CD14-positive monocyte (primary cell): ENCODE results near the gene ZBTB7A. TPM values are rescaled to one million over a fixed set of nuclear protein-coding genes. Genes with fewer than 3 reads are reported as not detected.

ENCODE experiments used
- DNase-seq, 3 donors: peaks; one replicate each; pipeline ENCODE4 v3.0.0-alpha.2; 2011 to 2022
- H2AFZ ChIP-seq: 2 replicates; pipeline ENCODE4 v1.6.0; 2012; ENCODE audit warnings: mild to moderate bottlenecking, low read depth, low read length, inconsistent platforms; ENCODE audit not compliant: insufficient read depth, poor library complexity, severe bottlenecking
- H3K27ac ChIP-seq, 2 donors: 1 replicate in 1 of 2; 2 replicates in 1 of 2; pipeline ENCODE4 v1.5.1; 2012 to 2013; ENCODE audit warnings: low read length in 2 of 2, control low read depth in 1 of 2, inconsistent platforms in 1 of 2, low read depth in 1 of 2, mild to moderate bottlenecking in 1 of 2
- H3K27me3 ChIP-seq, 2 donors: one replicate each; pipeline versions ENCODE4 v1.6.0 to v1.6.1; 2011 to 2013; ENCODE audit warnings: low read length in 2 of 2; ENCODE audit not compliant: control insufficient read depth in 2 of 2, insufficient read depth in 2 of 2
- H3K36me3 ChIP-seq, 2 donors: replicated peaks in 1 of 2; 1 replicate in 1 of 2; 2 replicates in 1 of 2; pipeline versions ENCODE4 v1.5.1 to v1.6.1; 2012 to 2013; ENCODE audit warnings: low read length in 2 of 2, control low read depth in 1 of 2, inconsistent platforms in 1 of 2, mild to moderate bottlenecking in 1 of 2; ENCODE audit not compliant: insufficient read depth in 2 of 2, control insufficient read depth in 1 of 2
- H3K4me1 ChIP-seq, 2 donors: 1 replicate in 1 of 2; 2 replicates in 1 of 2; pipeline versions ENCODE4 v1.5.1 to v1.6.1; 2012 to 2013; ENCODE audit warnings: low read length in 2 of 2, control low read depth in 1 of 2, inconsistent platforms in 1 of 2, mild to moderate bottlenecking in 1 of 2, moderate library complexity in 1 of 2; ENCODE audit not compliant: insufficient read depth in 2 of 2, control insufficient read depth in 1 of 2
- H3K4me2 ChIP-seq: replicated peaks from 2 replicates; pipeline ENCODE3; 2012; ENCODE audit warnings: low read length, moderate library complexity, mild to moderate bottlenecking; ENCODE audit not compliant: poor library complexity, severe bottlenecking; ENCODE audit errors: extremely low read depth
- H3K4me3 ChIP-seq, 3 experiments: fragments of 200-600 bp in 1 of 3; sonication (generic) in 1 of 3; replicated peaks in 1 of 3; 1 replicate in 2 of 3; 2 replicates in 1 of 3; pipeline ENCODE4 v1.5.1; 2011 to 2013; ENCODE audit warnings: low read length in 3 of 3, mild to moderate bottlenecking in 3 of 3, control low read depth in 2 of 3, low read depth in 2 of 3, inconsistent platforms in 1 of 3, moderate library complexity in 1 of 3
- H3K79me2 ChIP-seq: 2 replicates; pipeline ENCODE4 v1.6.0; 2012; ENCODE audit warnings: mild to moderate bottlenecking, control low read depth, inconsistent platforms, low read length, moderate library complexity; ENCODE audit not compliant: insufficient read depth
- H3K9ac ChIP-seq: 2 replicates; pipeline ENCODE4 v1.6.0; 2017; ENCODE audit warnings: low read length, mild to moderate bottlenecking; ENCODE audit not compliant: insufficient read depth, poor library complexity, severe bottlenecking
- H3K9me3 ChIP-seq, 2 donors: replicated peaks in 1 of 2; 1 replicate in 1 of 2; 2 replicates in 1 of 2; pipeline versions ENCODE4 v1.5.1 to v1.6.1; 2012 to 2013; ENCODE audit warnings: low read length in 2 of 2, control low read depth in 1 of 2; ENCODE audit not compliant: control insufficient read depth in 1 of 2, insufficient read depth in 1 of 2
- H4K20me1 ChIP-seq: 2 replicates; pipeline ENCODE4 v1.6.0; 2012; ENCODE audit warnings: mild to moderate bottlenecking, low read length, control low read depth, moderate library complexity; ENCODE audit not compliant: insufficient read depth
- H3K27ac Mint-ChIP-seq, 7 donors: one replicate each; pipeline ENCODE4 v1.8.0; 2020; ENCODE audit warnings: mild to moderate bottlenecking in 7 of 7, mixed read lengths in 7 of 7, moderate library complexity in 6 of 7, inconsistent platforms in 2 of 7
- H3K27me3 Mint-ChIP-seq, 3 donors: one replicate each; pipeline ENCODE4 v1.8.0; 2021 to 2022; ENCODE audit warnings: low read depth in 3 of 3, mild to moderate bottlenecking in 3 of 3, mixed read lengths in 3 of 3, moderate library complexity in 3 of 3, inconsistent platforms in 1 of 3
- H3K36me3 Mint-ChIP-seq, 2 donors: one replicate each; pipeline ENCODE4 v1.8.0; 2020; ENCODE audit warnings: mixed read lengths in 2 of 2, inconsistent platforms in 1 of 2, mild to moderate bottlenecking in 1 of 2
- H3K4me1 Mint-ChIP-seq: one replicate; pipeline ENCODE4 v1.8.0; 2020; ENCODE audit warnings: mild to moderate bottlenecking, mixed read lengths
- H3K4me3 Mint-ChIP-seq, 2 donors: one replicate each; pipeline ENCODE4 v1.8.0; 2020; ENCODE audit warnings: mild to moderate bottlenecking in 2 of 2, mixed read lengths in 2 of 2, moderate library complexity in 1 of 2
- H3K9me3 Mint-ChIP-seq, 7 donors: one replicate each; pipeline ENCODE4 v1.8.0; 2020 to 2022; ENCODE audit warnings: mixed read lengths in 7 of 7, mild to moderate bottlenecking in 6 of 7, moderate library complexity in 6 of 7, inconsistent platforms in 2 of 7
- WGBS: methylation state at CpG from one replicate; pipeline ENCODE4 v1.1.5; 2013; ENCODE audit warnings: missing lambda C conversion rate; ENCODE audit not compliant: insufficient coverage; 5-methylcytosine and 5-hydroxymethylcytosine counted together
- intact Hi-C, 2 donors: fragments of 100-400 bp; cut with micrococcal nuclease; formaldehyde crosslinking; loops; one replicate each; pipeline versions ENCODE4 v1.15.0 to v1.15.1; 2023
- polyA minus RNA-seq: library from RNA; depleted of rRNA, polyadenylated mRNA; stranded (reverse); fragments of >200 nt; gene quantifications from 2 replicates; pipeline ENCODE4 v1.2.3, GENCODE V29; 2012
- polyA plus RNA-seq, 3 donors: library from polyadenylated mRNA; depleted of rRNA in 1 of 3; unstranded in 2 of 3; stranded (reverse) in 1 of 3; fragments of 300-500 nt in 2 of 3; fragments of >200 nt in 1 of 3; fragmentation: Illumina TruSeq in 2 of 3; gene quantifications; 1 replicate in 2 of 3; 2 replicates in 1 of 3; pipeline ENCODE4 v1.2.3, GENCODE V29; 2012 to 2021
- total RNA-seq, 12 experiments: library from RNA in 1 of 12; stranded (reverse) in 1 of 12; fragments of 120-200 nt in 1 of 12; gene quantifications; one replicate each; pipeline ENCODE4 v1.2.4 and lab custom pipeline; 2013 to 2026; ENCODE audit warnings: mixed read lengths in 6 of 12, inconsistent platforms in 1 of 12
- TF ChIP-seq, protein P1 (sequence below): fragments of 200-600 bp; IDR thresholded peaks from one replicate; pipeline ENCODE4 v1.8.0; 2022; ENCODE audit warnings: antibody characterized with exemption, mild to moderate bottlenecking

Gene ZBTB7A
- 22.4 TPM for total RNA-seq (2013)
- 10 to 100 TPM; 18.0 to 31.5 (median 20.2) TPM for polyA plus RNA-seq
- polyA minus RNA-seq: 72.2 and 98.1 TPM in 2 replicates
- 41.6 to 279 (median 75.5) reads per million in 11 experiments for total RNA-seq (lab: John Stamatoyannopoulos, UW)

DNA sequence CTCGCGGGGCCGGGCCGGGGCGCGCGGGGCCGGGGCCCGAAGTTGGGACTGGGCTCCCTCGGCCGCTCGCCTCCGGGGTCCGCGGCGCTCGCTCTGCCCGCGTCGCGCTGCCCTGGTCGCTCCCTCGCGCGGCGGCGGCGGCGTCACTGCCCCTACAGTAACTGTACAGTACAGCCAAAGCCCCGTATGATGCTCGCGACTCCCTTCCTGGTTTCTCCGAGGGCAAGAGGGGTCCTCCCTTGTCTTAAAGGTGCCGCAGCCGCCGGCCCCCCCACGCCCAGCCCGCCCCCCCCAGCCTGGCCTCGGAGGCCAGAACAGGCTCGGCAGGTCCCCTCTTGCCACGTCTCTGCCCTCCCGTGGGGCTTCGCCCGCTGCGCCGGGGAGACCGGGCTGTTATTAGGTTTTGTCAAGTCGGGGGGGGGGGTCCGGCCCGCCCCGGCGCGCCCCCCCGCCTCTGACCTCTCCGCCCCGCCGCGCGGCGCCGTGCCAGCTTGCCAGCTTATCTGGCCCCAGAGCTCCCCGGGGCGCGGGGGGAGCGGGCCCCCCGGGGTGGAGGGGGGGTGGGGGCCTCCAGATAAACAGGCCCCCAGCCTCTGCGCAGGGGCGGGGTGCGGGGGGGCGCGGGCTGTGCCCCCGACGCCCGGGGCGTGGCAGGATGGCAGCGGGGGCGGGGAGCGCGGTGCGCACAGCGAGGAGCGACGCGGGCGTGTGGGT is at the start of gene ZBTB7A:
ZBTB7A (minus strand) TSS at position 218 of the 714 bp plus-strand sequence. CDS start 11,667 bp downstream, outside the sequence.
- Histone ChIP-seq H4K20me1 (peaks cover 27% of the 10 kb centered on the region), H3K27me3 (no peaks in the 10 kb centered on the region), H3K79me2 (peaks cover 42% of the 10 kb centered on the region), H2AFZ (peak within 1 kb of the TSS; percentile 50), H3K4me3 (peak within 1 kb of the TSS; percentile 86 to 96 (median 93)), H3K4me2 (peak within 1 kb of the TSS; percentile 81), H3K9ac (peak within 1 kb of the TSS; percentile 87), H3K36me3 (peaks cover 11 to 17% of the 10 kb centered on the region in 2 donors), H3K27ac (peak within 1 kb of the TSS; percentile 77 to 85), H3K4me1 (peaks cover 46 to 49% of the 10 kb centered on the region in 2 donors), H3K9me3 (no peaks in the 10 kb centered on the region)
- 0% methylated on average over 43 of the region's 85 CpGs for WGBS
- Mint-ChIP-seq H3K36me3 (peaks cover 10 to 15% of the 10 kb centered on the region in 2 donors), H3K9me3 (no peaks in the 10 kb centered on the region), H3K27ac (peak within 1 kb of the TSS; percentile 75 to 94 (median 85)), H3K4me1 (peaks cover 41% of the 10 kb centered on the region), H3K4me3 (peak within 1 kb of the TSS; percentile 85 to 87), H3K27me3 (peaks cover 0 to 2% (median 0%) of the 10 kb centered on the region in 3 donors)
- DNase-seq: peak; percentile 67 to 71 (median 70)
- TF ChIP-seq, protein P1, sequence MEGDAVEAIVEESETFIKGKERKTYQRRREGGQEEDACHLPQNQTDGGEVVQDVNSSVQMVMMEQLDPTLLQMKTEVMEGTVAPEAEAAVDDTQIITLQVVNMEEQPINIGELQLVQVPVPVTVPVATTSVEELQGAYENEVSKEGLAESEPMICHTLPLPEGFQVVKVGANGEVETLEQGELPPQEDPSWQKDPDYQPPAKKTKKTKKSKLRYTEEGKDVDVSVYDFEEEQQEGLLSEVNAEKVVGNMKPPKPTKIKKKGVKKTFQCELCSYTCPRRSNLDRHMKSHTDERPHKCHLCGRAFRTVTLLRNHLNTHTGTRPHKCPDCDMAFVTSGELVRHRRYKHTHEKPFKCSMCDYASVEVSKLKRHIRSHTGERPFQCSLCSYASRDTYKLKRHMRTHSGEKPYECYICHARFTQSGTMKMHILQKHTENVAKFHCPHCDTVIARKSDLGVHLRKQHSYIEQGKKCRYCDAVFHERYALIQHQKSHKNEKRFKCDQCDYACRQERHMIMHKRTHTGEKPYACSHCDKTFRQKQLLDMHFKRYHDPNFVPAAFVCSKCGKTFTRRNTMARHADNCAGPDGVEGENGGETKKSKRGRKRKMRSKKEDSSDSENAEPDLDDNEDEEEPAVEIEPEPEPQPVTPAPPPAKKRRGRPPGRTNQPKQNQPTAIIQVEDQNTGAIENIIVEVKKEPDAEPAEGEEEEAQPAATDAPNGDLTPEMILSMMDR: no peak
- intact Hi-C loops: loop anchor here (2.0 to 5.0 kb wide), 4 partner anchors 14 to 80 kb away; partner anchors contain the start of genes EEF2 (in 1 of the 2) and MAP2K2 (in 1 of the 2)

- H3K9ac ChIP-seq: peak overlapping the region; percentile 46
- H4K20me1 ChIP-seq: peaks cover 44% of the 10 kb centered on the region
- Mint-ChIP-seq H3K4me1 (peaks cover 17% of the 10 kb centered on the region), H3K27me3 (no peaks in the 10 kb centered on the region), H3K27ac (peak overlapping the region in 4 of 7 donors; percentile 50 to 88 (median 78)), H3K36me3 (peaks cover 52 to 73% of the 10 kb centered on the region in 2 donors), H3K9me3 (peaks cover 0 to 2% (median 0%) of the 10 kb centered on the region in 7 donors), H3K4me3 (no peak overlapping the region)
- DNase-seq: no peak
- H2AFZ ChIP-seq: no peak overlapping the region
- H3K9me3 ChIP-seq: no peaks in the 10 kb centered on the region
- intact Hi-C loops: loop anchor here in 1 of 2 donors (5.0 kb wide), 1 partner anchor 49 kb away; the partner anchor contains the start of gene ZBTB7A
- peaks cover 54% of the 10 kb centered on the region for H3K79me2 ChIP-seq
- WGBS: 86% methylated on average over 6 of the region's 13 CpGs
- no peak overlapping the region for H3K4me2 ChIP-seq
- H3K27me3 ChIP-seq: no peaks in the 10 kb centered on the region
- H3K4me1 ChIP-seq: peaks cover 10 to 16% of the 10 kb centered on the region in 2 donors
- TF ChIP-seq, protein P1: no peak
- H3K36me3 ChIP-seq: peaks cover 48 to 83% of the 10 kb centered on the region in 2 donors
- H3K4me3 ChIP-seq: no peak overlapping the region
- H3K27ac ChIP-seq: peak overlapping the region; percentile 54 to 78
Observed at GRCh38 chr19:4115818-4116385, 49.2 kb upstream of the ZBTB7A start.
